Large intestine (tissue), 12 donors: ENCODE results near the gene MAN1A1. TPM values are rescaled to one million over a fixed set of nuclear protein-coding genes. Genes with fewer than 3 reads are reported as not detected.
"Not testable (repeated sequence)": the region's sequence is repeated elsewhere in the genome, so short reads cannot be mapped to it uniquely, and the experiment has no call there.

ENCODE experiments used
- DNase-seq, 2 donors: peaks; one replicate each; pipeline versions ENCODE4 v3.0.0 to v3.0.0-alpha.2; 2013
- H3K27ac ChIP-seq: one replicate; pipeline ENCODE4 v1.5.1; 2013; ENCODE audit warnings: low read length
- H3K27me3 ChIP-seq: 2 replicates; pipeline ENCODE4 v1.6.1; 2013; ENCODE audit warnings: low read length; ENCODE audit not compliant: control insufficient read depth, insufficient read depth
- H3K36me3 ChIP-seq: 2 replicates; pipeline ENCODE4 v1.6.1; 2013; ENCODE audit warnings: low read length; ENCODE audit not compliant: control insufficient read depth, insufficient read depth
- H3K4me1 ChIP-seq: one replicate; pipeline ENCODE4 v1.6.1; 2013; ENCODE audit warnings: low read length; ENCODE audit not compliant: control insufficient read depth, insufficient read depth
- H3K4me3 ChIP-seq: one replicate; pipeline ENCODE4 v1.5.1; 2013; ENCODE audit warnings: low read length
- H3K9me3 ChIP-seq: one replicate; pipeline ENCODE4 v1.6.1; 2013; ENCODE audit warnings: mild to moderate bottlenecking, low read depth, low read length, moderate library complexity; ENCODE audit not compliant: control insufficient read depth
- WGBS: methylation state at CpG from one replicate; pipeline ENCODE4 v1.1.5; 2013; ENCODE audit warnings: low lambda C conversion rate; ENCODE audit not compliant: insufficient coverage; 5-methylcytosine and 5-hydroxymethylcytosine counted together
- long read RNA-seq, 11 donors: transcript quantifications; one replicate each; lab custom pipeline, GENCODE V29; 2026
- polyA plus RNA-seq: library from polyadenylated mRNA; unstranded; fragments of 120-200 nt; gene quantifications from one replicate; pipeline ENCODE4 v1.2.1, GENCODE V29; 2013

MAN1A1 gene
- polyA plus RNA-seq: 123 TPM
- long read RNA-seq, donor 1, full-length matches to known transcripts: 4 of 21 reads
- long read RNA-seq, donor 1, partial matches to known transcripts: 17 of 21 reads
- long read RNA-seq, donor 1, other reads (novel, unspliced or antisense): 0 of 21 reads
- long read RNA-seq, donor 2, full-length matches to known transcripts: 6 of 75 reads
- long read RNA-seq, donor 2, partial matches to known transcripts: 69 of 75 reads
- long read RNA-seq, donor 2, other reads (novel, unspliced or antisense): 0 of 75 reads
- long read RNA-seq, donor 3, full-length matches to known transcripts: 19 of 51 reads
- long read RNA-seq, donor 3, partial matches to known transcripts: 32 of 51 reads
- long read RNA-seq, donor 3, other reads (novel, unspliced or antisense): 0 of 51 reads
- long read RNA-seq, donor 4: 0 reads
- long read RNA-seq, donor 5, full-length matches to known transcripts: 1 of 26 reads
- long read RNA-seq, donor 5, partial matches to known transcripts: 25 of 26 reads
- long read RNA-seq, donor 5, other reads (novel, unspliced or antisense): 0 of 26 reads
- long read RNA-seq, donor 6, full-length matches to known transcripts: 16 of 57 reads
- long read RNA-seq, donor 6, partial matches to known transcripts: 41 of 57 reads
- long read RNA-seq, donor 6, other reads (novel, unspliced or antisense): 0 of 57 reads
- long read RNA-seq, donor 7, full-length matches to known transcripts: 2 of 9 reads
- long read RNA-seq, donor 7, partial matches to known transcripts: 7 of 9 reads
- long read RNA-seq, donor 7, other reads (novel, unspliced or antisense): 0 of 9 reads
- long read RNA-seq, donor 8, full-length matches to known transcripts: 9 of 43 reads
- long read RNA-seq, donor 8, partial matches to known transcripts: 34 of 43 reads
- long read RNA-seq, donor 8, other reads (novel, unspliced or antisense): 0 of 43 reads
- long read RNA-seq, donor 9, full-length matches to known transcripts: 8 of 37 reads
- long read RNA-seq, donor 9, partial matches to known transcripts: 29 of 37 reads
- long read RNA-seq, donor 9, other reads (novel, unspliced or antisense): 0 of 37 reads
- long read RNA-seq, donor 10, full-length matches to known transcripts: 12 of 49 reads
- long read RNA-seq, donor 10, partial matches to known transcripts: 37 of 49 reads
- long read RNA-seq, donor 10, other reads (novel, unspliced or antisense): 0 of 49 reads
- long read RNA-seq, donor 11, full-length matches to known transcripts: 7 of 32 reads
- long read RNA-seq, donor 11, partial matches to known transcripts: 25 of 32 reads
- long read RNA-seq, donor 11, other reads (novel, unspliced or antisense): 0 of 32 reads

DNA sequence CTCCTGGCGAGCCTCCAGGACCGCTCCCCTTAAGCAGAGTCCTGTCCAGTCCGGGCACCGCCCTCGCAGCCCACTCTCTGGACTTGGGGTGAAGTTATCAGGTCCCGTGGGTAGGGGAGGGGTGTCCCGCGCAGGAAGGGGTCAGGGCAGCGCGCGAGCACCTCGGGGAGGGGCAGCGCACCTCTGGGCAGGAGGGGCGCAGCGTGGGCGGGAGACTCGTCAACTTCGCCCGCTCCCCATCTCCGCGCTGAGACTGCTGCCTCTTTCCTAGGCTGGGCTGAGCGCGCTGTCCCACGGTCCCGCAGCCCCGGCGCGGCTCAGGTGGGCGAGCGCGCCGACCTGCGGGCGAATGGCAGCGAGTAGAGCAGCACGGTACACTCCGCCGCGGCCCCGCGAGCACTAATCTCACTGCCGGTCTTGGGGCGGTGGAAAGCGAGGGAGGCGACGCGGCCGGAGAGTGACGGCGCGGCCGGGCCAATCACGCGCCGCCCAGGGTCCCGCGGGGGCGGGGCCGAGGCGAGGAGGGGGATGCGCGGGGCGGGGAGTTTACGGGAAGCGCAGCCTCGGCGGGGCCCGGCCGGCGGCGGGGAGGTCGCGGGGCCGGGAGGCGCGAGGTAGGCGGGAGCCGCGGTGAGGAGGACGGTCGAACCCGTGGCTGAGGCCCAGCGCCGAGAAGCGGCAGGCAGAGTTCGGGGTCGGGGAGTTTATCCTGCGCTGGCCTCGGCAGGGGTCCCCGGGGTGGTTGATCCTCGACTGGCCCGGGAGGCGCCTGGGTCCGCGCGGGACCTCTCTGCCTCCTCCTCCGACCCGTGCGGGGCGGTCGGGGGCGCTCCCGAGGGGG lies at the start of gene MAN1A1:
TSS of gene MAN1A1 (minus strand) at position 401 of the 841 bp plus-strand sequence. CDS start 696 bp downstream, outside the sequence.
- H3K4me3 ChIP-seq: peak within 1 kb of the TSS; percentile 77
- DNase-seq: peak; percentile 85 to 93
- H3K36me3 ChIP-seq: no peaks in the 10 kb centered on the region
- no CpG with 5 or more reads among the region's 103 CpGs for WGBS
- H3K27ac ChIP-seq: peak within 1 kb of the TSS; percentile 84
- no peaks in the 10 kb centered on the region for H3K4me1 ChIP-seq
- no peaks in the 10 kb centered on the region for H3K27me3 ChIP-seq
- no peaks in the 10 kb centered on the region for H3K9me3 ChIP-seq

DNA sequence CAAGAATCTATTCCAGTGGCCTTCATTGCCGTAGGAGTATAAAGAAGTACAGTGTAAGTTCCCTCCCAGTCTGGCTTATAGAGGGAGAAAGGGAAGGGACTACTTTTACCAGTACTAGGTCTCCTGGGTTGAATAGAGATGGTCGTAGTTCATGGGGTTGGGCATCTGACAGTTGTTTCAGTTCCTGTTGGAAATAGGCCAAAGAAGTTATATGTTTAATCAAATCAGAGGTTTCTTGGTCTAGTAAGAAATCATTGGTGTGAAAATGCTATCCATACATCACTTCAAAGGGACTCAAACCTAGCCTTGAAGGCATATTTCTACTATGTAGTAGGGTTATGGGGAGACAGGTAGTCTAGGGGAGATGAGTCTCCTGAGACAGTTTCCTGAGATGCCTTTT lies 45.6 kb upstream of the MAN1A1 start:
- Histone ChIP-seq H3K27ac (no peak overlapping the region), H3K27me3 (no peaks in the 10 kb centered on the region), H3K4me1 (no peaks in the 10 kb centered on the region), H3K9me3 (peaks cover 4% of the 10 kb centered on the region), H3K4me3 (no peak overlapping the region), H3K36me3 (no peaks in the 10 kb centered on the region)
- no CpG with 5 or more reads among the region's 2 CpGs for whole genome bisulfite sequencing
- no peak for DNase-seq

DNA sequence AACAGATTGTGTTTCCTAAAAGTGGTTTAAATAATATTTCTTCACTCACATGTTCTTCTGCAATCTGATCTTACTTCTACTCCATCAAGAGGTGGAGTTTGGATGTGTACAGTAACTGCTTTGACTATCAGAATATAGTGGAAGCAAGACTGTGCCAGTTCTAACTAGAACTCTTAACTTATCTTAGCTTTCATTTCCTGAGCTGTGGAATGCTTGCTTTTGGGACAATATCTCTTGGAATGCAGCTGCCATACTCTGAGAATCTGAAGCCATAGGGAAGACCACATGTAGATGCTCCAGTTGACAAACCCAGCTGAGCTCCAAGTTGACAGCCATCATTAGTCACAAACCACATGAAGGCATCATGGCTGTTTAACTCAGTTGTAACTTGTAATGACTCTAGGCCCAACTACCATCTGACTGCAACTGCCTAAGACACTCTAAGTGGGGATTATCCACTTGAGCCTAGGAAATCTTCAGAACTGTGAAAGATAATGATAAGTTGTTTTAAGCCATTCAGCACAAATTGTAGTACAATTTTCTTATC lies 40.8 kb upstream of the MAN1A1 start:
- Histone ChIP-seq H3K9me3 (peaks cover 3% of the 10 kb centered on the region), H3K36me3 (no peaks in the 10 kb centered on the region), H3K4me3 (no peak overlapping the region), H3K27ac (no peak overlapping the region), H3K27me3 (no peaks in the 10 kb centered on the region), H3K4me1 (no peaks in the 10 kb centered on the region)
- DNase-seq: no peak

DNA sequence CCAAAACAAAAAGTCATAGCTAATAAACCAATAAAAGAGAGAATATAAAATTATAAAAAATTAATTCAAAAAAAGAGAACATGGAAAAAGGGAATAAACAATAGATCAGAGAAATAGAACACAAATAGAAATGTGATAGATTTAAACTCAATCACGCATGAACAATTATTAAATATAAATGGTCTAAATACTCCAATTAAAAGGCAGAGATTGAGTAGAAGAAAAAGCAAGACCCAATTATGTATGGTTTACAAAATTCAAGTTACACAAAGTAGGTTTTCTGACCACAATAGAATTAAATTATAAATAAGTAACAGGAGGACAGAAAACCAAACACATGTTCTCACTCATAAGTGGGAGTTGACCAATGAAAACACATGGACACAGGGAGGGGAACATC lies 36.4 kb upstream of the MAN1A1 start:
- Histone ChIP-seq H3K9me3 (peaks cover 3% of the 10 kb centered on the region), H3K4me3 (no peak overlapping the region), H3K36me3 (no peaks in the 10 kb centered on the region), H3K4me1 (no peaks in the 10 kb centered on the region), H3K27me3 (no peaks in the 10 kb centered on the region), H3K27ac (no peak overlapping the region)
- whole genome bisulfite sequencing: no CpG with 5 or more reads among the region's 1 CpG
- DNase-seq: no peak

DNA sequence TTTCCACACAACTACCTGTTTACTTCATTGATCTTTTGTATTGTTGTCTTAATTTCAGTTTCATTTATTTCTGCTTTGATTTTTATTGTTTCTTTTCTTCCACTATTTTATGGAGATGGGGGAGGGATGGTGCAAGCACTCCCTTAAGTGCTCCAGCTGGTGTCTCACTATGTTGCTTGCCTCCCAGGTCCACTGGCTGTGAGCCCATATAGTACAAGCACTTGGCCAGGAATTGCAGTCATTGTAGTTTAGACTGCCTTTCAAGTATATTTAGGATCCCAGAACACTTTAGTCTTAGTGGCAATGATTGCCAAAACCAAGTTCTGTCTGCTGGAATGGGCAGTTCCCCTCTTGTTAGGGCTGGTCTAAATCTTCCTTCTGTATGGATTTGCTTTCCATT lies 34.9 kb upstream of the MAN1A1 start:
- H3K27me3 ChIP-seq: no peaks in the 10 kb centered on the region
- DNase-seq: no peak
- no peak overlapping the region for H3K27ac ChIP-seq
- H3K4me3 ChIP-seq: no peak overlapping the region
- H3K4me1 ChIP-seq: no peaks in the 10 kb centered on the region
- peaks cover 3% of the 10 kb centered on the region for H3K9me3 ChIP-seq
- no peaks in the 10 kb centered on the region for H3K36me3 ChIP-seq

DNA sequence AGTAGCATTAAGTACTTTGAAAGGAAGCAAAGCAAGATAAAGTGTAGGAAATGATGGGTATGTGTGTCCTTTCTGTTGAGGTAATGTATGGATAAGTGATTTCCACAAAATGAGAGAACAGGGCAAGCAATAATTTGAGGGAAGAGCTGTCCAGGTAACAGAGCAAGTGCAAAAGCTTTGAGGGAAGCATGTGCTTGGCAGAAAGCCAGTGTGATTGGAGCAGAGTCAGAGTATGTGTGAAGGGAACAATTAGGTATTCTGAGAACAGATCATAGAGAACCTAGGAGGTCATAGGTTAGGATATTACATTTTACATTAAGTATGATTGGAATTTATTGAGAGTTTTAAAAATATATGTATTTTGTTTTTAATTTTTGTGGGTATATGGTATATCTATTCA lies 30.2 kb upstream of the MAN1A1 start:
- H3K27ac ChIP-seq: no peak overlapping the region
- no peak overlapping the region for H3K4me3 ChIP-seq
- no peaks in the 10 kb centered on the region for H3K36me3 ChIP-seq
- H3K9me3 ChIP-seq: no peaks in the 10 kb centered on the region
- no peaks in the 10 kb centered on the region for H3K4me1 ChIP-seq
- no peak for DNase-seq
- H3K27me3 ChIP-seq: no peaks in the 10 kb centered on the region

DNA sequence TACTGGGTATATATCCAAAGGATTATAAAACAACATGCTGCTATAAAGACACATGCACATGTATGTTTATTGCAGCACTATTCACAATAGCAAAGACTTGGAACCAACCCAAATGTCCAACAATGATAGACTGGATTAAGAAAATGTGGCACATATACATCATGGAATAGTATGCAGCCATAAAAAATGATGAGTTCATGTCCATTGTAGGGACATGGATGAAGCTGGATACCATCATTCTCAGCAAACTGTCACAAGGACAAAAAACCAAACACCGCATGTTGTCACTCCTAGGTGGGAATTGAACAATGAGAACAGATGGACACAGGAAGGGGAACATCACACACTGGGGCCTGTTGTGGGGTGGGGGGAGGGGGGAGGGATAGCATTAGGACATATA lies 27.5 kb upstream of the MAN1A1 start:
- H3K36me3 ChIP-seq, H3K4me1 ChIP-seq, H3K27ac ChIP-seq, H3K9me3 ChIP-seq, DNase-seq, H3K4me3 ChIP-seq, H3K27me3 ChIP-seq: not testable (repeated sequence)
- WGBS: no CpG with 5 or more reads among the region's 1 CpG

DNA sequence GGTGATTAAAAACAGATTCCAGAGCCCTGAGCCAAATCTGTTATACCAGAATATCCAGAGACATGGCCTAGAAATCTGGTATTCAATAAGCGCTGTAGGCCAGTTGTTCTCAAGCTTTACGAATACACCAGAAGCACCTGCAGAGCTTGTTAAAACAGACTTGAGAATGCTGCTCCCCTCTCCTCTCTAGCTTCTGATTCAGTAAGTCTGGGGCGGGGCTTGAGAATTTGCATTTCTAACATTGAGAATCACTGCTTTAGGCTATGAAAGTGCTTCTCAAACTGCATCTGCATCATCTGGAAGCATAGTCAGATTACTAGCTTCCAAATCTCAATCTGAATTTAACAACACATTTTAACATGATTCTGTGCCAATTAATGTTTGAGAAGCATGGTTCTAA lies 20.5 kb upstream of the MAN1A1 start:
- Histone ChIP-seq H3K27me3 (no peaks in the 10 kb centered on the region), H3K27ac (no peak overlapping the region), H3K4me3 (no peak overlapping the region), H3K9me3 (no peaks in the 10 kb centered on the region), H3K4me1 (no peaks in the 10 kb centered on the region), H3K36me3 (no peaks in the 10 kb centered on the region)
- no CpG with 5 or more reads among the region's 3 CpGs for WGBS
- DNase-seq: no peak

DNA sequence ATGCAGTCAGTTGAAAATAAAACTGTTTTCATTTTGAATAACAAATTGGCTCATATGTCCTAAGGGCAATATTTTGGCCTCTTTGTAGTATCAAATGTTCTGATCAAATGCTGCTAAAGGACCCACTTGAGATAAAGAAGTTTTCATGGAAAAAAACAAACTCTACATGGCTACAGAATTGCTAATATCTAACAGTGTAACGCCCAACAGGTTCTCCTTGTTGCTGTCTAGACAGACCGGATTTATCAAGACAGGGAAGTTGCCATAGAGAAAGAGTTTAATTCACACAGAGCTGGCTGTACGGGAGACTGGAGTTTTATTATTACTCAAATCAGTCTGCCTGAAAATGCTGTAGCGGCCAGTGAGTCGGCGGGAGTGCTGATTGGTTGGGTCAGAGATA lies 19.4 kb upstream of the MAN1A1 start:
- no peak overlapping the region for H3K4me3 ChIP-seq
- no peak for DNase-seq
- WGBS: no CpG with 5 or more reads among the region's 6 CpGs
- H3K4me1 ChIP-seq: no peaks in the 10 kb centered on the region
- no peaks in the 10 kb centered on the region for H3K36me3 ChIP-seq
- no peaks in the 10 kb centered on the region for H3K27me3 ChIP-seq
- no peaks in the 10 kb centered on the region for H3K9me3 ChIP-seq
- H3K27ac ChIP-seq: no peak overlapping the region
